OCI-LY1 (cell line): ENCODE measurements around the gene MTNR1A.
A peak's percentile ranks its signal among the peaks of the same experiment; 100 is the strongest.

ENCODE experiments used
- H2AFZ ChIP-seq: fragments of 200-600 bp; sonication (generic), shearing (Covaris generic); 2 replicates; pipeline ENCODE4 v1.6.0; 2014; ENCODE audit warnings: antibody characterized with exemption, mild to moderate bottlenecking, low read length
- H3F3A ChIP-seq: fragments of 200-600 bp; sonication (generic), shearing (Covaris generic); 2 replicates; pipeline ENCODE4 v1.6.0; 2014; ENCODE audit warnings: mild to moderate bottlenecking, antibody characterized with exemption, low read length, moderate library complexity; ENCODE audit not compliant: insufficient read depth
- H3K27ac ChIP-seq: fragments of 200-600 bp; sonication (generic); 2 replicates; pipeline ENCODE4 v1.5.1; 2014; ENCODE audit warnings: low read length, mixed run types, mild to moderate bottlenecking, low read depth; ENCODE audit not compliant: poor library complexity, severe bottlenecking
- H3K27me3 ChIP-seq: fragments of 200-600 bp; sonication (generic); 2 replicates; pipeline ENCODE4 v1.6.0; 2014; ENCODE audit warnings: antibody characterized with exemption, mild to moderate bottlenecking, low read length, moderate library complexity; ENCODE audit not compliant: insufficient read depth
- H3K36me3 ChIP-seq: fragments of 200-600 bp; sonication (generic); 2 replicates; pipeline ENCODE4 v1.6.1; 2014; ENCODE audit warnings: mild to moderate bottlenecking, antibody characterized with exemption, low read length, moderate library complexity, mixed read lengths; ENCODE audit not compliant: insufficient read depth
- H3K4me1 ChIP-seq: fragments of 200-600 bp; sonication (generic); 2 replicates; pipeline ENCODE4 v1.5.1; 2014; ENCODE audit warnings: mild to moderate bottlenecking, low read length, moderate library complexity; ENCODE audit not compliant: insufficient read depth, severe bottlenecking
- H3K4me2 ChIP-seq: fragments of 200-600 bp; sonication (generic), shearing (Covaris generic); 2 replicates; pipeline ENCODE4 v1.6.1; 2014; ENCODE audit warnings: low read length
- H3K4me3 ChIP-seq: fragments of 200-600 bp; sonication (generic); 2 replicates; pipeline ENCODE4 v1.5.1; 2014; ENCODE audit warnings: low read length, low read depth, mild to moderate bottlenecking, mixed read lengths; ENCODE audit not compliant: poor library complexity, severe bottlenecking
- H3K79me2 ChIP-seq: fragments of 200-600 bp; shearing (Covaris generic); 2 replicates; pipeline ENCODE4 v1.6.1; 2016; ENCODE audit warnings: mixed run types, low read length, mixed read lengths; ENCODE audit not compliant: insufficient read depth
- H3K9ac ChIP-seq: fragments of 200-600 bp; sonication (generic), shearing (Covaris generic); 2 replicates; pipeline ENCODE4 v1.6.1; 2014; ENCODE audit warnings: mild to moderate bottlenecking, low read length, mixed read lengths
- H3K9me2 ChIP-seq: fragments of 200-600 bp; sonication (generic), shearing (Covaris generic); 2 replicates; pipeline ENCODE4 v1.6.1; 2014; ENCODE audit warnings: low read depth, mild to moderate bottlenecking, low read length, mixed read lengths
- H3K9me3 ChIP-seq: fragments of 200-600 bp; shearing (Covaris generic); 2 replicates; pipeline ENCODE4 v1.6.1; 2014; ENCODE audit warnings: low read length, mixed read lengths
- H4K20me1 ChIP-seq: fragments of 200-600 bp; sonication (generic), shearing (Covaris generic); 2 replicates; pipeline ENCODE4 v1.6.0; 2016; ENCODE audit warnings: mild to moderate bottlenecking, low read length; ENCODE audit not compliant: insufficient read depth
- EZH2 ChIP-seq: fragments of 200-600 bp; sonication (generic), shearing (Covaris generic); IDR thresholded peaks from 2 replicates; pipeline ENCODE4 v1.8.0; 2017; ENCODE audit warnings: borderline replicate concordance, mixed run types, mild to moderate bottlenecking, antibody characterized with exemption, low read length, moderate library complexity, mixed read lengths
- TF ChIP-seq, protein P1 (sequence below): fragments of 200-600 bp; sonication (generic), shearing (Covaris generic); IDR thresholded peaks from 2 replicates; pipeline ENCODE4 v1.5.1; 2017; ENCODE audit warnings: mild to moderate bottlenecking, antibody characterized with exemption, low read length, moderate library complexity, mixed read lengths

The MTNR1A gene

DNA sequence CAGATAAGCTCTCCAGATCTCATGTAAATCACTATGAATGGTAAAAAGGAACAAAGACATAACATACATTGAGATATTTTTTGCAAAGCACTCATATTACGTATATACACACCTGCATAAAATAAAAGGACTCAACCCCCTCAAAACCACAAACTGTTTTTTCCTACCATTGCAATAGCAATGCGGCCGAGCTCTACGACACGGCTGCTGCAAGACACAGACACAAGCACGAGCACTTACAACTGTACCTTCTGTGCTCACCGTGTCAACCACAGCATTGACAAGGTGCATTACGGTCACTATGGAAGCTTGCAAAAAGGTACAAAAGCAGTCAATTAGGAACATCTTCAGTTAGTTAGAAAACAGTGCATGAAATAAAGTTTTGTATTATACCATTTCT is 37.1 kb upstream of the MTNR1A start:
- Histone ChIP-seq H3K27me3 (no peaks in the 10 kb centered on the region), H3K9me3 (peaks cover 11% of the 10 kb centered on the region), H3K4me3 (no peak overlapping the region), H2AFZ (no peak overlapping the region), H3K4me1 (peaks cover 39% of the 10 kb centered on the region), H3K27ac (peak overlapping the region; percentile 78), H3K9ac (no peak overlapping the region), H3K4me2 (peak overlapping the region; percentile 27; the same call in 1 of the 2 replicates), H3K9me2 (no peaks in the 10 kb centered on the region), H3K36me3 (no peaks in the 10 kb centered on the region), H4K20me1 (no peaks in the 10 kb centered on the region), H3K79me2 (no peaks in the 10 kb centered on the region), H3F3A (no peaks in the 10 kb centered on the region)
- TF ChIP-seq EZH2 = no peak
- TF ChIP-seq, protein P1, sequence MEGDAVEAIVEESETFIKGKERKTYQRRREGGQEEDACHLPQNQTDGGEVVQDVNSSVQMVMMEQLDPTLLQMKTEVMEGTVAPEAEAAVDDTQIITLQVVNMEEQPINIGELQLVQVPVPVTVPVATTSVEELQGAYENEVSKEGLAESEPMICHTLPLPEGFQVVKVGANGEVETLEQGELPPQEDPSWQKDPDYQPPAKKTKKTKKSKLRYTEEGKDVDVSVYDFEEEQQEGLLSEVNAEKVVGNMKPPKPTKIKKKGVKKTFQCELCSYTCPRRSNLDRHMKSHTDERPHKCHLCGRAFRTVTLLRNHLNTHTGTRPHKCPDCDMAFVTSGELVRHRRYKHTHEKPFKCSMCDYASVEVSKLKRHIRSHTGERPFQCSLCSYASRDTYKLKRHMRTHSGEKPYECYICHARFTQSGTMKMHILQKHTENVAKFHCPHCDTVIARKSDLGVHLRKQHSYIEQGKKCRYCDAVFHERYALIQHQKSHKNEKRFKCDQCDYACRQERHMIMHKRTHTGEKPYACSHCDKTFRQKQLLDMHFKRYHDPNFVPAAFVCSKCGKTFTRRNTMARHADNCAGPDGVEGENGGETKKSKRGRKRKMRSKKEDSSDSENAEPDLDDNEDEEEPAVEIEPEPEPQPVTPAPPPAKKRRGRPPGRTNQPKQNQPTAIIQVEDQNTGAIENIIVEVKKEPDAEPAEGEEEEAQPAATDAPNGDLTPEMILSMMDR = no peak

DNA sequence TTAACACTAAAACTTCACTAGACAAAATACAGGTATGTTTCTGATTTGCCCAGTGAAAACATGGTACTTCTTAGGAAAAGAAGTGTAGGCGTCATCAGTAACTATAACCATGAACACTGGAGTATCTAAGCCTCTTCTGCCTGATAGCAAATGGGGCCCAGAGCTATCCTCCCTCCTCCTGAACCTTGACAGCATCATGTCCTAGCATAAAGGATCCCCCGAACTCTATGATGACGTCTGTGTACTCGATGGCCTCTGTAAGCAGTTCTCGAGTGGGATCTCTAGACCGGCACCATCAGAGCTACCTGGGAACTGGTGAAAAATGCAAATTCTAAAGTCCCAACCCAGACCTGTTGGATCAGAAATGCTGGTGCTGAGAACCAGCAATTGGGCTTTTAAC is 36.3 kb upstream of the MTNR1A start:
- Histone ChIP-seq H3K36me3 (no peaks in the 10 kb centered on the region), H3K27me3 (no peaks in the 10 kb centered on the region), H3K4me1 (peaks cover 41% of the 10 kb centered on the region), H2AFZ (peak overlapping the region; percentile 68; the same call in 1 of the 2 replicates), H3K4me3 (no peak overlapping the region), H3K9ac (no peak overlapping the region), H3K9me2 (no peaks in the 10 kb centered on the region), H3K9me3 (peaks cover 7% of the 10 kb centered on the region), H3F3A (no peaks in the 10 kb centered on the region), H4K20me1 (no peaks in the 10 kb centered on the region), H3K4me2 (peak overlapping the region; percentile 31), H3K27ac (peak overlapping the region; percentile 78), H3K79me2 (no peaks in the 10 kb centered on the region)
- TF ChIP-seq EZH2 = no peak

DNA sequence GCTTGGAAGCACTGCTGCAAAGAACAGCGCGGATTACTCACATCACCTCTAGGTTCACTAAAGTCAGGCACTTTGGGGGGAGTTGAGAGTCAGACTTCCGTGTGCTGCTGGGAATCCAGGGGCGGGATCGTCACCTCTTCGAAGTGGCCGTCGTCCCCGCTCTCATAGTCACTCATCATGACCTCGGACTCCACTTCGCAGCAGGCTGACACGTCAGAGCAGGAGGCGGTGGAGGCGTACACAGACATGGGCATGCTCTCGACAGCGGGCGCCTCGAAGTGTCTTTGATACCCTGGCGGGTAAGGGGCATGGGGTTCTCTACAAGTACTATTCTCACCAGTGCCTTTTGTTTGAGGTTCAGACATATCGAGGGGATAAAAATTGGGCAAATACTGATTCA is 33.1 kb upstream of the MTNR1A start:
- H3K27ac ChIP-seq = no peak overlapping the region
- H3K4me2 ChIP-seq = no peak overlapping the region
- no peaks in the 10 kb centered on the region for H3F3A ChIP-seq
- no peak overlapping the region for H2AFZ ChIP-seq
- H3K36me3 ChIP-seq = no peaks in the 10 kb centered on the region
- no peak overlapping the region for H3K9ac ChIP-seq
- H3K4me3 ChIP-seq = no peak overlapping the region
- TF ChIP-seq EZH2 = no peak
- TF ChIP-seq, protein P1 = no peak
- peaks cover 43% of the 10 kb centered on the region for H3K4me1 ChIP-seq
- H3K79me2 ChIP-seq = no peaks in the 10 kb centered on the region
- H3K9me2 ChIP-seq = no peaks in the 10 kb centered on the region
- peaks cover 4% of the 10 kb centered on the region for H3K9me3 ChIP-seq
- no peaks in the 10 kb centered on the region for H3K27me3 ChIP-seq
- no peaks in the 10 kb centered on the region for H4K20me1 ChIP-seq

DNA sequence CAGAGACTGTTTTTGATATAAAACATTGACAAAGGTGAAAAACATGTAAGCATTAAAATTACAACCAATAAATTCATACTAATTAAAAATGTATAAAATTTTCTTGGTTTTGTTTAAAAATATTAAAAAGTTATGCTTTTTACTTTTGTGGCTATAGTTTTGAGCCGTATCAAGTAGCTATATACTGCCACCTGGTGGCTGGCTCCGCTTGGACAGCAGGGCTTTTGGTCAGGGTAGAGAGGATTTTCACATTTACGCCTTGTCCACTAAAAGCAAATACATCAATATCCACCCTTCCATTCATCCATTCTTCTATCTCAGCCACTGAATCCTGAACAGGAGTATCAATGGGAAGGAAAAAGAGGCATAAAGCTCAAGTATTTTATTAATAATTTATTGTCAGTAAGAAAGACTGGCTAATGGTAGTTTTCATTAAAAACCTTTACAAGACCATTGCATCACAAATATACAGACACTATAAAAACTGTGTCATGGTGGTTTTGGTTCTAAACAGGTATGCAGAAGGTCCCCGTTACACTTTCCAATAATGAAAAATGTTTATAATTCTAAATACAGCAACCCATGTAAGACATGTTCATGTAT is 32.1 kb upstream of the MTNR1A start:
- H3K79me2 ChIP-seq = no peaks in the 10 kb centered on the region
- H4K20me1 ChIP-seq = no peaks in the 10 kb centered on the region

More for the DNA sequence above, 32.1 kb upstream of the MTNR1A start:
- Histone ChIP-seq H3K4me3 (no peak overlapping the region), H3K9ac (no peak overlapping the region), H3F3A (no peaks in the 10 kb centered on the region), H3K9me3 (no peaks in the 10 kb centered on the region), H3K36me3 (no peaks in the 10 kb centered on the region), H3K9me2 (no peaks in the 10 kb centered on the region), H3K4me1 (peaks cover 33% of the 10 kb centered on the region), H3K27me3 (no peaks in the 10 kb centered on the region), H2AFZ (no peak overlapping the region), H3K27ac (no peak overlapping the region), H3K4me2 (no peak overlapping the region)
- TF ChIP-seq EZH2 = no peak
- TF ChIP-seq, protein P1 = peak; percentile 76
